GM12873 (cell line): ENCODE measurements around the gene MAGI2.

ENCODE experiments used
- TF ChIP-seq, protein P1 (sequence below): IDR thresholded peaks from 2 replicates; pipeline ENCODE4 v1.5.1; 2012; ENCODE audit warnings: low read depth, mild to moderate bottlenecking, moderate library complexity, low read length, control low read depth; ENCODE audit not compliant: insufficient read depth; ENCODE audit errors: missing control alignments

MAGI2 gene

DNA sequence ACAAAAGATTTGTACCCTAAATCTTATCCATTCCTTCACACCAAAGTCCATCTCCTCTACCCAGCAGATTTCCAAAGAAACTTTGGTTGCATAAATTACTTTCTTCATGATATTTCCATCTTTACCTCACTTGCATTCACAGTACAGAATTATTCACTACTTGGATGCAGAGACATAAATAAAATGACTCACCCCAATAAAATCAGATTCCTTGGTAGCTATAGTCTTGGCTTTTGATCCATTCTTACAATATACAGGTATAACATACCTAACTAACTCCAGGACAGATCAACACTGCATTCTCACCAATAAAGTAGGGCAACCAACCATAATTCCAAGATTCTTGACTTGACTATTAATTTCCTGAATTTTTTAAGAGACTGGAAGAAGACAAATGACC is 815.1 kb downstream of the MAGI2 start:
- TF ChIP-seq, protein P1, sequence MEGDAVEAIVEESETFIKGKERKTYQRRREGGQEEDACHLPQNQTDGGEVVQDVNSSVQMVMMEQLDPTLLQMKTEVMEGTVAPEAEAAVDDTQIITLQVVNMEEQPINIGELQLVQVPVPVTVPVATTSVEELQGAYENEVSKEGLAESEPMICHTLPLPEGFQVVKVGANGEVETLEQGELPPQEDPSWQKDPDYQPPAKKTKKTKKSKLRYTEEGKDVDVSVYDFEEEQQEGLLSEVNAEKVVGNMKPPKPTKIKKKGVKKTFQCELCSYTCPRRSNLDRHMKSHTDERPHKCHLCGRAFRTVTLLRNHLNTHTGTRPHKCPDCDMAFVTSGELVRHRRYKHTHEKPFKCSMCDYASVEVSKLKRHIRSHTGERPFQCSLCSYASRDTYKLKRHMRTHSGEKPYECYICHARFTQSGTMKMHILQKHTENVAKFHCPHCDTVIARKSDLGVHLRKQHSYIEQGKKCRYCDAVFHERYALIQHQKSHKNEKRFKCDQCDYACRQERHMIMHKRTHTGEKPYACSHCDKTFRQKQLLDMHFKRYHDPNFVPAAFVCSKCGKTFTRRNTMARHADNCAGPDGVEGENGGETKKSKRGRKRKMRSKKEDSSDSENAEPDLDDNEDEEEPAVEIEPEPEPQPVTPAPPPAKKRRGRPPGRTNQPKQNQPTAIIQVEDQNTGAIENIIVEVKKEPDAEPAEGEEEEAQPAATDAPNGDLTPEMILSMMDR: no peak

DNA sequence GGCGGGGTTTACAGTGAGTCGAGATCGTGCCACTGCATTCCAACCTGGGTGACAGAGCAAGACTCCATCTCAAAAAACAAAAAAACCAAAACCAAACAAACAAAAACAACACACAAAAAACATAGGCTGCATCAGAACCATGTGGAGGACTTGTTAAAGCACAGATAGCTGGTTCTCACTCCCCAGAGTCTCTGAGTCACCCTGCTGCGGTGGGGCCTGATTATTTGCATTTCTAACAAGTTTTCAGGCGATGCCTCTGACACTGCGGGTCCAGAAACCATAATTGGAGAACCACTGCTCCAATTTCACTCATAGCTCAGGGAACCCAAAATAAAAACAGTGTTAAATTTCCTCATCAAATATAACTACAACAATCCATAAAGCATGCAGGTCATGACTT is 816.7 kb downstream of the MAGI2 start:
- TF ChIP-seq, protein P1: no peak

DNA sequence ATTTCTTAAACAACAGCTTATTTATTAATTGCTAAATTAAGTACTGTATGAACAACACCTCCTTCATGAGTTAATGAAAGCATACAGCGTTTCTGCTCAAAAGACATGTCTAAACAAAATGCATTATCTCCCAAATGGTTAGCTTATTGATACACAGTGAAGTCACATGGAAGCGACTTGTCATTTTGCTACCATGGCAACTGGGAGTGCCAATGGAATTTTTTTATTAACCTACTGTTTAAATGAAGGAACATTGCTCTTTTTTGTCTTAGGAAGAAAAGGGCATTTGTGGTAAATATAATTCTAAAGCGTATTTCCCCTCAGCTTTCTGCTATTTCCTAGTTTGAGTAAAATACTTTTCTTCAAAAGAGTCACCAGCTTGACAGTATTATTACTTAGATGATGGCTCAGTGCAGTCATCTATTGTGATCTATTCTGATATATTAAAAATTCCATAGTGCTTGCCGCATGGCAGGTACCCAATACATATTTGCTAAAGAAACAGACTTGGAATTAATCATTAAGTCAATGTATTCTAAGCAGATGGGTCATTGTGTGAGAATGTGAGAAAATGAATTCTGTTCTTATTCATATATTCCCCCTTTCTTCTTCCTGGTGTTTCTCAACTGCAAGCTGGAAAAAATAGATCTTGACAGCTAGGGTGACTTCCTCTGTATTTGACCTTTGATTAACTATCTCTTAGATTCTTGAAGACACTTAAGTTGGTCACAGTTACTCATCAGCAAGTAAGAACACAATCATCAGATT is 818.3 kb downstream of the MAGI2 start:
- TF ChIP-seq, protein P1: no peak

DNA sequence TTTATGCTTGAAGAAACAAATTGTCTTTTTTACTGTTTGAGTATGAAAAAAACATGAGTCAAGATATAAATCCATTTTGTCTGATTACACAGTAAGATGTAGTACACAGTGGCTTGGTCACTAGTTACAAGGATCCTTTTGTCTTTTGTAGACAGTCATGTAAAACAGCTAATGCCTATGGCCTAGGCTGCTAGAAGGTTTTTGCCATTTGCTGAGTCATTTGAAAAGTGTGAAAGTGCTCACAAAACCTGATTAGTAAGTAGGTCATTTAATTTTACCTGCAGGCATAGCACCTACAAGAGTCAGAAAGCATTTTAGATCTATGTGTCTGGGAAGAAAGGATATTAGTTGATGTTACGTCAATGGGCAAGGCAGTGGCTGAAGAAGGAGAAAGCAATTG is 819.4 kb downstream of the MAGI2 start:
- TF ChIP-seq, protein P1: no peak

DNA sequence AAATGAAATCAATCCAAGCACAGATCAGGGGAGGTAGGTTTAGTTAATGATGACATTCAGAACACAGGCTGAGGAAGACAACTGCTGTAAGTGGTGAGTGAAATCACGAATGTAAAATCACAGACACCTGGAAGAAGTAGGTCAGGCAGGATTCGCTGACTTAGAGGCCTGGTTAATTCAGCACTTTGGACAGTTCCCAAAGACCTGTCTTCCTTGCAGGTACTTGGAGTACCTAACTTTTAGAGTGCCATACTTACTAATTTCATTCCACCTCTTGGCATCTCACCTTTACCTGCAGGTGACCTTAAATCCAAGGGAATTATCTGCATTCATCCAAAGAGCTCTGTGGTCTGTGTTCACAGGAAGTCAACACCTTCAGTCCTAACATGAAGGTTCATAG is 832.5 kb downstream of the MAGI2 start:
- TF ChIP-seq, protein P1: no peak

DNA sequence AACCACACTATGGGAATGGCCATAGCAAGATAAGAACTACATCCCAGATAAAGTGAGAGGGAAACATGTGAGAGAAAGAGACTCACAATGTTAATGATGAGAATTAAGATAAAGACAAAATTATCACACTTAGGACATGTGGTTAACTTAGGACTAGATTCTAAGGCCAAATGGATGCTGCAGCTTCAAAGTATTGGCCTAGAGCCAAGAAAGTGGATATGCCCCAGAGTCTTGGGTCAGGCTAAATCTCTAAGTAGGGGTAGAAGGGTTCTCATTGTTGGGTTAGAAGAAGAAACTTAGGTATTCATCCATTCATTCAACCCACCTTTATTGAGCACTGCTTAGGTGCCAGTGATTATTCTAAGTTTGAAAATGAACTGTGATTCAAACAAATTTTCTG is 836.9 kb downstream of the MAGI2 start:
- TF ChIP-seq, protein P1: no peak

DNA sequence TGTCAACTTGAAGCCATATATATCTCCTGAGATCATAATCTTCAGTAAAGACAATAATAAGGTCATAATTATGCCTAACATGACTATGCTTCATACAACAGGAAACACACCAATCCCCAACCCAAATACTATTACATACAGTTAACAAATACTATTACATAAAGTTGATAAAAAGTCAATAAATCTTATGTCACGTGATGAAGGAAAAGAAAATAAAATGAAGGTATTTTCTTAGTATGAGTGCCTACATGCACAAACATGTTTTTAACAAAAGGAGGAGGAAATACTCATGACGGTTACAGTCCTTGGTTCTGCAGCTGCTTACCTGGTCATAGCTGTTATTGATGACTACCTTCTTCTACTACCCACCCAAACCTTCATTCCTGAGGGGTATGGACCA is 844.2 kb downstream of the MAGI2 start:
- TF ChIP-seq, protein P1: no peak
